Posterior vena cava (tissue), 2 donors: ENCODE measurements around the gene KANTR. TPM values are rescaled to one million over a fixed set of nuclear protein-coding genes. Genes with fewer than 3 reads are reported as not detected.
"Not testable (repeated sequence)": the region's sequence is repeated elsewhere in the genome, so short reads cannot be mapped to it uniquely, and the experiment has no call there.

Source experiments
- DNase-seq: peaks from one replicate; pipeline ENCODE4 v3.0.0-alpha.2; 2020; ENCODE audit warnings: low spot score
- intact Hi-C, 2 donors: fragments of 100-400 bp; cut with DNase I; formaldehyde crosslinking; loops; one replicate each; pipeline versions ENCODE4 v1.14.1 to v1.14.2; 2022 to 2023
- total RNA-seq, 2 donors: library from RNA; stranded (reverse); fragmentation: NEBNext Ultra II Directional; extraction: Animal tissue kit (Norgen Biotek cat#: 25700); gene quantifications; one replicate each; pipeline ENCODE4 v1.2.1, GENCODE V29; 2021
- donor health status: DM: yes; HTN: yes; CAD: no.
- donor health status: DM: yes; HTN: yes; CAD: no.

KANTR gene
- total RNA-seq, 2 donors from 2014 or later = 10.2 to 10.5 TPM

DNA sequence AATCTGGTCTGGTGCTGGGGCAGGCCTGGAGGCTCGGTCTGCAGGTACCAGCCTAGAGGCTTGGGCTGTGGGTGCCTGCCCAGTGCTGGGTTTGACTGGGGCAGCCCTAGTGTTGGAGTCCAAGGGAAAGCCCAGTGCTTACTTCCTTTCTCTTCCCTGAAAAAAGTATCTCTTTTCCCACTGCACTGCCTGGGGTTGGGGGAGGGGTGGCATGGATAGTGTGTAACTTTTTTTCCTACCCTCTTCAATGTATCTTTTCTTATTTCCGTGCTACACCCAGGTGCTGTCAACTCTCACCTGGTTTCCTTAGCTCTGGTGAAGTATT is 21.6 kb downstream of the KANTR start:
- DNase-seq = no peak
- intact Hi-C loops = no loop called here

DNA sequence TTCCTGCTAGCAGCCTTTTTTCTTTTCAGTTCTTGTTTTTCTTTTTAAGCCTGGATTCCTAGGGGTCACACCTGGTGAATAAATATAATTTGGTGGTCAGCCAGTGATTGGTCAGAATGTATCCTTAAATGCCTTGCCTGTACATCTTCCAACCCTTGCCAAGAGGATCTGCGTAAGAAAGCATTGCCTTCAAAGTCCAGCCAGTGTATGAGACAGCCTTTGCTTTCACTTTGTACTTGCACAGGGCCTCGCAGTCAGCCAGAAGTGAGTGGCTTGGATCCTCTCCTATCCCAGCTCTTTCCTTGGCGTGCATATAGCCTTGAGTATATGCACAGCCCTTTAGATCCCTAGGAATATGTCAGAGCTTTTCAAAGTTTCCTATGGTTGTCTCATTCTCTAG is 22.2 kb downstream of the KANTR start:
- DNase-seq = no peak
- intact Hi-C loops = no loop called here

- DNase-seq = no peak
These were observed 28.1 kb downstream of the KANTR start for GRCh38 chrX:53122013-53122412.

GRCh38 chrX:53125506-53125905 is 31.6 kb downstream of the KANTR start:
- no peak for DNase-seq
- intact Hi-C loops = loop anchor here in 1 of 2 donors (5.0 kb wide), 1 partner anchor 1037 kb away; no protein-coding TSS in a partner anchor

More at GRCh38 chrX:53122013-53122412, 28.1 kb downstream of the KANTR start:
- intact Hi-C loops = no loop called here

- no peak for DNase-seq
- intact Hi-C loops = loop anchor here in 1 of 2 donors (5.0 kb wide), 1 partner anchor 1036 kb away; no protein-coding TSS in a partner anchor
These were observed 32.4 kb downstream of the KANTR start for GRCh38 chrX:53126377-53126776.

- intact Hi-C loops = loop anchor here in 1 of 2 donors (5.0 kb wide), 1 partner anchor 1034 kb away; no protein-coding TSS in a partner anchor
- DNase-seq = no peak
These were observed 34.3 kb downstream of the KANTR start for GRCh38 chrX:53128097-53128749.

DNA sequence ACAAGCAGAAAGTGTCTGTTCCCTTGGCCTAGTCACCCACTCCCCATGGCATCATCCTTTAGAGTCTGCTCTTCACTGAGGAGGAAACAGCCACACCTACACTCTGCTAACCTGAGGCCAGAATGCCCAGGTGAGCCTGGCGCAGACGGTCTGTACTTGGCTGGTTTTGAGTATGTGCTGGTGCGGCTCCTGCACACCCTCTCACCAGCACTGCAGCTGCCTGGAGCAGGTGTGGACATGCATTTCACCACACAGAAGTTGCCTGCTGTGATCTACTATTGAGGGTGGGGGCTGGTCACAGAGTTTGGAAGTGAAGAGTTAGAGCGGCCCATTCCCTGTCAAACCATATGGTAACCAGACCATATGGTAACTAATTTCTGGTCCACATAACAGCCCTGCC is 39.5 kb downstream of the KANTR start:
- intact Hi-C loops = no loop called here
- no peak for DNase-seq

- intact Hi-C loops = no loop called here
These were observed 41.6 kb downstream of the KANTR start for GRCh38 chrX:53135581-53135980.

DNA sequence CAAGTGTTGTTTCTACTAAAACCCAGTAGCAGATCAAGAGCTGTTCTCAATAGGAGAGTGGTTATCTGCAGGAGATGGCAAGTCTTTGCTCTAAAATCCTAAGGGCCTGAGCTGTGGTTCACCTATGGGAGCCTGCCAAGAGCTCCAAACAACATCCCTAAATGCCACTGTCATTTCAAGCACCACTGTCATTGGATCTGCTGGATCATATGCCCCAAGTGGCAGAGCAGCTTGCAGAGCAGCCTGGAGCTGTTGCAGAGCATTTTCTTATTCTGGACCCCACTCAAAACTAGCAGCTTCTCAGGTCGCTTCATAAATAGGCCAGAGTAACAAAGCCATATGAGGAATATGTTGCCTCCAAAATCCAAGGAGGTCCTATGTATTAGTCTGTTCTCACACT is 59.6 kb downstream of the KANTR start:
- intact Hi-C loops = no loop called here
- DNase-seq = no peak

More at GRCh38 chrX:53135581-53135980, 41.6 kb downstream of the KANTR start:
- DNase-seq = no peak

- intact Hi-C loops = no loop called here
- no peak for DNase-seq
These were observed 61.7 kb downstream of the KANTR start for GRCh38 chrX:53155512-53156206.

DNA sequence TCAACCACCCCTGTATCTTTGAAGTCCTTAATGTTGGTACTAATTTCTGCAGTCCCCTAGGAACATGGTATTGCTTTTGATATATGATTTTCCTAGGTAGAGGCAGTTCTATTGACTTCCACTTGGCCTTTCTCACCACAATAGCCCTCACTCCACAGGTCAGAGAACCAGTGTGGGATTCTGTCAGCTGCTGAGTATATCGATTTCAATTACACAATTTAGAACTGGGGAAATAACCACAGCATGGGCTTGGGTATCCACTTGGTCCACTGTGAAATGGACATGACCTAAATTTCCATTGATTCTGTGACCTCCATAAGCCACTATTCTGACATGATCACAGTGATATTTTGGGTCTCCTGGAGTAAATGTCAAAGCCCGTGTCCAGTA is 62.3 kb downstream of the KANTR start:
- intact Hi-C loops = no loop called here
- no peak for DNase-seq

GRCh38 chrX:53159184-53159583 is 65.2 kb downstream of the KANTR start:
- intact Hi-C loops = no loop called here
- no peak for DNase-seq

- DNase-seq = no peak
- intact Hi-C loops = no loop called here
These were observed 66.5 kb downstream of the KANTR start for GRCh38 chrX:53160297-53160983.

- intact Hi-C loops = no loop called here
- no peak for DNase-seq
These were observed 69.5 kb downstream of the KANTR start for GRCh38 chrX:53163436-53163835.

DNA sequence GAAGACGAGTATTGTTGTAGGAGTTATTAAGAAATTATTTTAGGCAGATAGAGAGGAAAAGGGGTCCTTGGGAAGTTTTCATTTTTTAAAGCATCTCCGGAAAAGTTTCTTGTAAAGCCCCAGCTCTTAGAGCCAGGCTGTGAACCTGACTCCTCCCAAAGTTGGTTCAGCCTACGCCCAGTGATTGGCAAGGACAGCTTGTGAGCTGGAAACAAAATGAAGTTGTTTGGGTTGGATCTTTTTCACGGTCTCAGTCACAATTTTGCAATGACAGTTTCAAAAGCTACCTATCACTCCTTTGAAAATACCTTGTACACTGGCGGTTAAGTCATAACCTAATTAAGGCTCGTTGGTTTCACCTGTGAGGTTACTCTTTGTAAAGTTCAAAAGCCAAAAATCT is 70.6 kb downstream of the KANTR start:
- DNase-seq, intact Hi-C loops: not testable (repeated sequence)

DNA sequence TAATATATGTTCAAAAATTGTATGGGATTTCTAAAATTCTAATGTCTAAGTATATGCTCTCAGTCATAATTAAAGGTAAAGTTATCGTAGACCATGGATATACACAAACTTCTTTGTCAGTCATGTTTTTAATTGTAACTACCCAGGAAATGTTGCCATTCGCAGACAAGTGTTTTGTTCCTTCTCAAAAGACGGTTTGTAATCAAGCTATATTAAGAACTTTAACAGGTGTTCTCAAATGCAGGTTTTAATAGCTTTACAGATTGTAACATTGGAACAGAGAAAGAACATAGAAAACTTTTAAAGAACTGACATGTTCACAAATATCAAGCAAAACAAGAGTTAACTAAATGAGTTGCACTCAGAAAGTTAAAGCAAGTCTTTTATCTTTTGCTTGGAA is 72.2 kb downstream of the KANTR start:
- intact Hi-C loops = no loop called here
- no peak for DNase-seq

DNA sequence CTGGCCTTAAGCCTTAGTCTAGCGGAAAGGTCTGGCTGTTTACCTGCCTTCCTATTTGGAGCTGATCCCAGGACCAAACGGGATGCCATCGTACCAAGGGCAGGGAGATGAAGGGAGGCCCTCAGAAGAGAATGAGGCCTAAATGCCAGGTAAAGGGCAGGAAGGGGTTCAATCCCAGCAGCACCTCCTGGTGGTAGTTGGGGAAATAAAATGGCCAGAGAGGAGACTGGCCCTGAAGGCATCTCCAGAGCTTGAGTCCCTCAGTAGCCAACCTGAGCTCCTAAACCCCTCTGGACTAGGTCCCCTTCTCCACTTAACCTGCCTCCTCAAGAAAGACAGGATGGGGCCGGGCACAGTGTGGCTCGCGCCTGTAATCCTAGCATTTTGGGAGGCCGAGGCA is 77.4 kb downstream of the KANTR start:
- no peak for DNase-seq
- intact Hi-C loops = no loop called here
